MM.1S (cell line): Measurements from ENCODE around the gene TBX18.

ENCODE experiments used
- CTCF ChIP-seq: fragments of 300-600 bp; sonication (generic); IDR thresholded peaks from 2 replicates; pipeline ENCODE4 v1.5.1; 2016; ENCODE audit warnings: antibody characterized with exemption, low read length, mixed read lengths
- EZH2phosphoT487 ChIP-seq: fragments of 300-600 bp; sonication (generic); IDR thresholded peaks from 2 replicates; pipeline ENCODE4 v1.6.1; 2018; ENCODE audit warnings: antibody characterized with exemption, low read length

- TF ChIP-seq EZH2phosphoT487 (no peak), CTCF (no peak)
Measured at GRCh38 chr6:84752118-84752850, 12.1 kb downstream of the TBX18 start.
